HG03442 (cell line): ENCODE data around the gene ATP2B3.

Experiments used
- ATAC-seq: cut with Tn5 transposase; IDR thresholded peaks from one replicate; pipeline ENCODE4 v1.9.1; 2021; ENCODE audit warnings: mild to moderate bottlenecking, moderate library complexity; ENCODE audit not compliant: unreplicated experiment

The ATP2B3 gene

DNA sequence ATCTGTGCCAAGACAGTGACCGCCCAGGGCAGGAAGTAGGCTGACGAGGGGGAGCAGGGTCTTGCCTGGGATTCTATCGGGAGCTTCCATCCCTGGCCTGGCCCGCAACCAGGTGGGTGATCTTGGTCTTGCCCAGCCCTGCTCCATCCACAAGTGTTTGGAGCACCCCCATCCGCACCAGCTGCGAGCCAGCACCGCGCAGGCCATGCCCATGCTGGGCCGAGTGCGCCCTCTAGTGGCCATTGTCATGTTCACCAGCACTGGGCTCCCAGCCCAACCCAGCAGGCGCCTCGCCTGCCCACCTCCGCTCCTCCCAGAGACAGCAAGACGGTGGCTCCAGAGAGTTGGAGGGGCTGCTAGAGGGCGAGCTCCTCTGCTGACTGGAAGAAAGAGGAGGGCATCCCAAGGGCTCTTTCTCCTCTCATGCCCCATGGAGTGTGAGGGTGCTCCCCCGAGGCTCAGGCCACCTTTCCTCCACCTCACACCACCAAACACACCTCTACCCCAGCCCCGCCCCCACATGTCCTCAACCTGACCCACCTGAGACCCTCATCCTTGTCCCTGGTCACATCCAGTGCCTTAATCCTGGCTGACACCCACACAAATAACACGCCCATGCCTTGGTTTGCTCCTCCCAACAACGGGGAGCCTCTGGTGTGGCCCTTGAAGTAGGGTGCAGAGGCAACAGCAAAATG lies 9.8 kb upstream of the ATP2B3 start:
- ATAC-seq = peak; percentile 81

DNA sequence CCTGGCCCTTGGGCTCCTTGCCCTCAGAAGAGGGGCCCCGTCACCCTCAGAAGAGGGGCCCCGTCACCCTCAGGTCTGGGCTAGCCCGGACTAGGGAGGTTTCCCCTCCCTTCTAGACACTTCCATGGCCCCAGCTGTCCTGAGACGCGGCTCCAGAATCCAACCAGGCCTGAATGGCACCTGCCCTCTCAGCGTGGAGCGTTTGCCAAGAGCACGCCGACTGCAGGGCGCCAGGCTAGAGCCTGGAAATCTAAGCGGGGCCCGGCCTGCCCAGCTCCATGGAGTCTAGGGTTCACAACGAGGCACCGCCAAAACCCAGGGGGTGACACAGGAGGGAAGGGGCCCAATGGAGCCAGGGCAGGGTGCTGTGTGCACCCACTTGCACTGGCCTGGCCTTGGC lies 7.8 kb upstream of the ATP2B3 start:
- ATAC-seq = no peak

DNA sequence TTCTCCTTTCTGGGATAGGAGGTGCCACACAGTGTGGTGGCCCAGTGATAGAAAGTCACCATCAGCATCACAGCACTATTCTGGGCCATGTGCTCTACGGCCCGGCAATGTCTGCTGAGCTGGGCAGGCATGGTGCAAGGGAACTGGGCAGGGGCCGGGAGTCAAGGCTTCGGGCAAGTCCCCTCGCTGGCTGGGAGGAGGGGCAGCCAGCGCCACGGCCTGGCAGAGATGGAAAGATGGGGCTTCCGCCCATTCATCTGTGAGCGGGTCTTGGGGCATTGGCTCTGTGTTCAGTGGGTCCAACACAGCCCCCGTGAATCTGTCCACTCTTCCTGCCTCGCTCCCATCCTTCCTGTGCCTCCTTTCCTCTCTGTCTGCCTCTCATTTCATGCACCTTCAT lies 7.1 kb upstream of the ATP2B3 start:
- ATAC-seq = no peak

DNA sequence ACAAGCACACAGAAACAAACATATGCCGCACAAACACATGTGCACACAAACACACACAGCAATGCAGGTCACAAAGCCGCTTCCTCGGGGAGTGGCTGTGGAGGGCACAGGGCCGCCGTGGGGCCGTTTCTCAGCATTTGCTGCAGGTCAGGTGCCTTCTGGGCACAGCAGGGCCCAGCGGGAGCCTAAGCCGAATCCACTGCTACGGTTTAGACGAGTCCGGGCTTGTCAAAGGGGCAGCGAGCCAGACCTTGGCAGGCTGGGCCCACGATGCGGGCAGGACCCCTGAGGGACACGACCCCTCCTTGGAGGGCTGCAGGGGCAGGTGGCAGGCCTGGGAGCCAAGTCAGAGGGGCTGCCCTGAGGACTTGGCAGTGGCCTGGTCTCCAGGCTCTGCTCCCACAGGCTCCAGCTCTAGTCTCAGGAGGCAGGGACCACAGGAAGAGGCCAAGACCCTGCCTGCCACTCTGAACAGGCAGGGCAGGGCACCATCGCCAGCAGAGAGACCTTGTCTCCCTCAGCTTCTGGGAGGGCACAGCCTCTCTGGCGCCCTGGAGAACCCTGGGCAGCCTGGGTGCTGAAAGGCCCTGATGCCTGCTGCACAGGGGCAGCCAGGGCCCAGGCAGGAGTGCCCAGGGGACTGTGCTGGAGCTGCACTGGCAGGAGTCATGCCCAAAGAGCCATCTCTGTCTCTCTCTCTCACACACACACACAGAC lies 5.5 kb upstream of the ATP2B3 start:
- no peak for ATAC-seq

DNA sequence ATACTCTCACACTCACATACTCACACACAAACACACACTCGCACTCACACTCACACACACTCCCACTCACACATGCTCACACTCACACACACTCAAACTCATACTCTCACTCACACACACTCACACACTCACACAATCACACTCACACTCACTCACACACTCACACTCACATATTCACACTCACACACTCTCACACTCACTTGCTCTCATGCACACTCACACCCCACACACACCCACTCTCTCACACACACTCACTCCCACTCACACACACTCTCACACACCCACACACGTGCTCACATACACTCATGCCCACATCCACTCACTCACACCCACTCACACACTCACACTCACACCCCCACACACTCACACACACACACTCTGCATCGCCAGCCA lies 4.9 kb upstream of the ATP2B3 start:
- no peak for ATAC-seq

DNA sequence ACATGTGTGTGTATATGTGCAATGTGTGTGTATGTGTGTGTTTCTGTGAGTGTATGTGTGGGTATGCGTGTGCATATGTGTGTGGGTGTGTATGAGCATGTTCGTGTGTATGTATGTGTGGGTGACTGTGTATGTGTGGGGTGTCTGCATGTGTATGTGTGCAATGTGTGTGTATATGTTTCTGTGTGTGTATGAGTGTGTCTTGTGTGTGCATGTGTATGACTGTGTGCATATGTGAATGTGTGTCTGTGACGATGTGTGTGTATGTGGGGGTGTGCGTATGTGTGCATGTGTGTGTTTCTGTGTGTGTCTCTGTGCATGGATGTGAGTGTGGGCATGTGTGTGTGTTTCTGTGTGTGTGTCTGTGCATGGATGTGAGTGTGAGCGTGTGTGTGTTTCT lies 4.2 kb upstream of the ATP2B3 start:
- no peak for ATAC-seq

DNA sequence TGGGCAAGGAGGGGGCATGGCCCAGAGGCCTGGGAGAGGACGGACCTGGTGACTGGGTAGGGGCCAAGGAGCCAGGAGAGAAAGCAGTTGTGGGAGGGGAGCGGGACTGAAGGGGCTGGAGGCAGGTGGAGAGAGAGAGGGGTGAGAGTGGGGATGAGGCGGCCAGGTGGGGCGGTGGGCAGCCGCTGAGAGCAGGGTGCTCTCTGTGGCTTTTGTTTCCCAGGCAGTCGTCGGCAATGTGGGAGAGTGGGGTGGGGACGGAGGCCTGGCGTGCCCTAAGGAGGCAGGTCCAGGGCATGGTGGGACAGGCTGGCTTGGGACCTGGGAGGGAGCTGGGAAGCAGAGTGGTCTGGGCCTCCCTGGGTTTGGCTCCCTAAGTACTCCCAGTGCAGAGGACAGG lies 3.2 kb upstream of the ATP2B3 start:
- ATAC-seq = no peak

DNA sequence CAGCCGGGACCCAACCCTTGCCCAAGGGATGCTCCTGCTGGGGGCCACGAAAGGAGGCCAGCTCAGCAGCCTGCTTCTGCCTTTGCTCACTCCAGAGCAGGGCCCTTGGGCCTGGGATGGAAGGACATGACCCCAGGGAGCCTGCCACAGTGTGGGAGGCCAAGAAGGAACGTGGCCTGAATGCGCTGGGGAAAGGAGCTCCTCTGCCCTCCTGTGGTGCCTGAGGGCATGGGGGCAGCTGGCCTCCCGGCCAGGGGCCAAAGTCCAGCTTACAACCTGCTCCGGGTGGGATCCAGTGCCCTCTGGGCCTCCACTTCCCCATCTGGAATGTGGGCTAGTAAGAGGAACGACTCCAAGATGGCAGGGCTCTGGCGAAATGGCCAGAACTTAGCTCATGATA lies 2.0 kb upstream of the ATP2B3 start:
- no peak for ATAC-seq

DNA sequence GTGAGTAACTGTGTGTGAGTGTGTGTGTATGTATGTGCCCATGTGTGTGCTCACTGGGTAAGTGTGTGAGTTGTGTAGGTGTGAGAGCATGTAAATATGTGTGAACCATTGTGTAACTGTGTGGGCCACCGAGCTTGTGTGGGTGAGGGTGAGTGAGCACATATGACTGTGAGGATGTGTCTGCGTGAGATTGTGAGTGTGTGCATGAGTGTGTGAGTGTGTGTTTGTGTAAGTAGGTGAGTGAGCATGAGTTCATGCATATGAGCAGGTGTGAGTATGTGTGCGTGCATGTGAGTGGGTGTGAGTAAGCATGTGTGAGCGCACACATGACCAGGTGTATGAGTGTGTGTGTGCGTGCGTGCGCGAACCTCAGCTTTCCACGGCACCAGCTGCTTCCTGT lies 1.4 kb upstream of the ATP2B3 start:
- no peak for ATAC-seq

DNA sequence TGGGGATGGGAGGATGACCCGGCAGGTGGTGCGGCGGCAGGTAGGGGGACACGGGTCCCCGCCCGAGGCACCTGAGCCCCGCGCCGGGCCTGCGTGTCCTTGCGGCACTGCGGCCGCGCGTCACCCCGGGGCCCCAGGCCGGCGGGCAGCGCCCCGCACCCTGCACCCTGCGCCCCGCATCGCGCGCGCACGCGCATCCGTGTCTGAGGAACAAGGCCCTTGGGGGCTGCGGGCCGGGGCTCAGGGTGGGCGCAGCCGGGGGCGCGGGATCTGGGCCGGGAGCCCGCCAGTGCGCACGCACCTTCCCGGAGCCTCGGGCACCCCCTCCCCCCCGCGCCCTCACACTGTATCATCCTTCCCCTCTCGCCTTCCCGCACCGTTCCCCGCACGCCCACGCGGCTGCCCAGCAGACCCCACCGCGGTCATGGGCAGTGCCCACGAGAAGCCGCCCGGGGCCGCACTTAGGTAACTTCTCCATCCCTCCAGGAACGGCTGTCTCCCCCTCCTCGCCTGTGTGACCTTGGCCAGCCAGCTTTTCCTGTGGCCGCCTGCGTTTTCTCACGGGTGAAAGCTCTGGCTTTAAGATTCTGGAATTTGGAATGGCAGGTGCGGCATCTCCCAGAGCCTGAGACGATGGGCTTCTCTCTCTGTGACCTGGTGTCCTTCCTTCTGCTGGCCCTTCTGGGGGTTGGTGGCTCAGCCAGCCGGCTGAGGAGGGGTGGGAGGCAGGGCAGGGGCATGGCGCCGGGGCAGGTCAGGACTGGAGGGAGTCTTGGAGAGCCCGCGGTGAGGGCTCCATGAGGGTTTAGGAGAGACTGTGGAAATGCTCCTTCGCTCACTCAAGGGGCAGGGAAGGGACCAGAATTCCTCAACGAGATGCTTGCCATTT lies 748 bp downstream of the ATP2B3 start:
- ATAC-seq = no peak

DNA sequence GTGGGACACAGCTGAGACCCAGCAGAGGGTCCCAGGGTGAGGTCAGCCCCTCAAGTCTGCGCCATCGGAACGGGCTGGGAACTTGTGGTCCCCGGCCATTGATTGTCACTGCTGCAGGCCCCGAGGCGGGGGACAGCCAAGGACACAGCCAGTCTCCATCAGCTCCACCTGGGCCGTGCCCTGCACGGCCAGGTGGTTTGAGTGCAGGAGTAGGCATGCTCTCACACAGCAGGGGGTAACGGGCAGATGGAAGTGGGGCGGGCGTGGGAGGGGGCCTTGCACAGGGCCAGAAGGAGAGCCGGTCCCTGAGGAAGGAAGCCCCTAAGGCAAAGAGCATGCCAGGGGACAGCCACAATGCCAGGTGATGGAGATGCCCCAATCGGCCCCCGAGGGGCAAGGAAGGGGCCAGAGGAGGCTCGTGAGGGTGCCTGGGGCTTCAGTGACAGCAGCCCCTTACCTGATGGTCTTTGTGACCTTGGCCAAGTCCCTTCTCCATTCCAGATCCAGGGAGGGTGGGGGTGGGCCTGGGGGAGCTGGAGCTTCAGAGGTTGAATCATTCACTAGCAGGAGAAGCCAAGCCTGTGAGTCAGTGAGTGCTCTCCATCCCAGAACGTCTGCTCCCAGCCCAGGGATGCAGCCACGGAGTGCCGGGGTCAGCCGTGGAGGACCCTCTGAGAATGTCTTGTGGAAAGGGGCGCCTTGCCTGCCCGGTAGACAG lies 2.3 kb downstream of the ATP2B3 start:
- no peak for ATAC-seq

DNA sequence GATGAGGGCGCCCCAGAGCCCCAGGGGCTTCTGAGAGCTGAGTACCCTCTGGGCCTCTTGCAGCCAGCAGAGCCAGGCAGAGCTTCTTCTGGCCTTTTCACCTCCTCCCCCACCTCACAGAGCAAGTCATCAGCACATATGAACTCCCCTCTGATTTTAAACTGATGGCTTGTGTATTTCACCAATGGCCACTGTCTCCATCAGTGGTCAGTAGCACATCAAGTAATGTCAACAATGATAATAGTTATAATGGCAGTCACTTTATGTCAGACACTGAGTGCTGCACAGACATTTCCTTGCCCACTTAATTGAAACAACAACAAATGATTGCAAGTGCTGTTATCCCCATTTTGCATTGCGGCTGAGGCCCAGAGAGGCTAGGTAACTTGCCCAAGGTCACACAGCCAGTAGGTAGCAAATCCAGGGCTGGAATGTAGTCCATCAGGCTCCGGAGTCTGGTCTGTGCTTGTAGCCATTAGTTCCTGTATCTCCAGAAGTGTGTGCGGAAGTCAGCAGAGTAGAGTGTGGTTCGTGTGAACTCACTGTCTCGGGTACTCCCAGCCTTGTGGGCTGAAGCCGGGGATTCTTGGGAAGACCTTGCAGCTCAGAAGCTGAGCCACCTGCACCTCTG lies 3.0 kb downstream of the ATP2B3 start:
- ATAC-seq = no peak

DNA sequence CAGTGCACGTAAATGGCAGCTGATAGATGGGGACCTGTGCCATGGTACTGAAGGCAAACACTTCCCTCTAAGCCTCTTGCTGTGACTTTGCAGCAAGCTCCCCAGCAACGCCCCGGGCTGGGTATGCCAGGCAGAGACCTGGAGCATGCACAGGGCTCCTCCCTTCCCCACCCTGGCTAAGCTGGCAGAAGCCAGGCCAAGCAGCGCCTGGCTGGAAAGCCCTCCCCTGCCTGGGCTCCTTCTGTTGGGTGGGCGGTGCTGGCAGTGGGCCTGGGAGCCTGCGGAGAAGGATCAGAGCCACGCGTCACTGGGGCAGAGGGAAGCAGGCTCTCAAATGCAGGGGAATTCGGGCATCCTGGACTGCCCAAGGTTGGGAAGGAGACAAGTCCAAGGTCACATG lies 3.6 kb downstream of the ATP2B3 start:
- ATAC-seq = no peak

DNA sequence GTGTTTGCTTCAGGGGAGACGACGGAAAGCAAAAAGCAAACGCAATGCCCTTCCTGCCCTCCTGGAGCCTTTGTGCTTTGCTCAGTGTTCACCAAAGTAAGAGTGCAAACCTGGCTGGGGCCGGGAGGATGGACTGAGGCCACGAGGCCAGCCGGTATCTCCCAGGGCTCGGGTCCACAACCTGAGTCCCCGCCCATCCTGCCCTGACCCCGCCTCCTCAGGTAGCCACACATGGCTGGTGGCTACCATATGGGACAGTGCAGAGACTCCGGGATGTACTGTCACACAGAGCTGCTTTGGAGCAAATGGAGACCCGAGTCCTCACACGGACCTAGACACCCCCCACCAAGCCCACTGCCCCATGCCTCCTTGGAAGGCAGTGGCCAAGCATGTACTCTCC lies 4.8 kb downstream of the ATP2B3 start:
- no peak for ATAC-seq

DNA sequence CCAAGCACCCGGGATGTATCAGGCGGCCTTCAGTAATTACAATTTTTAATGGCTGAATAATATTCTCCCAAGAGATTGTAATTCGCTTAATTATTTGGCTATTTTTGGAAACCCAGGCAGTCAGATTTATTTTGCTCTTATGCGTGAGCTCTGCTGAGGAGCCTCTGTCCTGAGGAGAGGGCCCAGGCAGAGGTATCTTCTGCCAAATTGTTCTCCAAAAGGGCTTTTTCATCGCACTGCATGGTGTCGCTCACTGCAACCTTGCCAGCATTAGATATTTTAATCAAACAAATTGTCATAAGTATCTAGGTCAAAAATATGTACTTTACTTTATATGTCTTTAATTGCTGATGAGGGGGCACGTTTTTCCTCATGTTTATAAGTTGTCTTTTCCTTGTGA lies 5.8 kb downstream of the ATP2B3 start:
- no peak for ATAC-seq

DNA sequence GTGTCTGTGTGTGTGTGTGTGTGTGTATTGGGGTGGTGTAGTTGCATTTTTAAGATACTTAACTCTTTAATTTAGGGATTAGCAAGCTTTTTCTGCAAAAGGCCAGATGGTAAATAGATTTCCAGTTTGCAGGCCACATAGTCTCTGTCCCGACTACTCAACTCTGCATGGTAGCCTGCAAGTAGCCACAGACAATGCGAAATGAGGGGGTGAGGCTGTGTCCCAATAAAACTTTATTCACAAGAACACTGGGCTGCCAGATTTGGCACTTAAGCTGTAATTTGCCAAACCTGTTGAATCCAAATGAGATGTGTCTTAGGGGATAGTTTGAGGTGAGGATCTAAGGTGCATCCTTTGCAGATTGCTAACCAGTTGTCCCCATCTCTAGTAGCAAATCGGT lies 6.8 kb downstream of the ATP2B3 start:
- no peak for ATAC-seq

DNA sequence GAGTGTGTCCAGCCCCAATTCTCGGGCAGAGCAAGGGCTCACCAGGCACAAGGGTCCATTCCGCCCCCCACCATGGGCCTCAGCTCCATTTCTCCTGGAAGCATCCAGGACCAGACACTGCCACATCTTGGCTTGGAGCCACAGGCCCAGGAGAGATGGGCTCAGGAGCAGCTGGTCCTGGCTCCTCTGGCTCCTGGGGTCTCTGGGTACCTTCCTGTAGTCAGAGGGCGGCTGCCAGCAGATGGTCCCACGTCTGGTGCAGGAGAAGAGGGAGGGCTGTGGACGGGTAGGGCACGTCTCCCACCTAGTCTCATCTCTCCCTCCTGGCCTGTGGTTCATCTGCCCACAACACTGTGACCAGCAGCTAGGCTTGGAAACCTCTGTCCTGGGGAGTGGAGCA lies 8.0 kb downstream of the ATP2B3 start:
- ATAC-seq = no peak

DNA sequence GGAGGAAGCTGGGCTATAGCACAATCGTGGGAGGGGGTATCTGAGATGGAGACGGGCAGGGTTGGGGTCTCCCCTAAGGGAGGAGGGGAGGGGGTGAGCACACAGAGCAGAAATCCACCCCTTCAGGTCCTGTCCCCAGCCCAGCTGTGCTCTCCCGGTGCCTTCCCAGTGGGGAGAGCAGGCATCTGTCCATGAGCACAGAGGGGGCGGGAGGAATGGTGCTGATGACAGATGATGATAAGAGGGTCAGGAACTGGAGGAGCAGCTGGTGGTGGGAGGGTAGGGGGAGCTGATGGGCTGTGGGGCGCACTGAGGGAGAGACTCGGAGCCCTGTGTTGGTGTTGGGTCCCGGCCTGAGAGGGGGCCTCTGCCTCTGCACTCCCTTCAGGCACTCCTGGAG lies 8.6 kb downstream of the ATP2B3 start:
- ATAC-seq = no peak

DNA sequence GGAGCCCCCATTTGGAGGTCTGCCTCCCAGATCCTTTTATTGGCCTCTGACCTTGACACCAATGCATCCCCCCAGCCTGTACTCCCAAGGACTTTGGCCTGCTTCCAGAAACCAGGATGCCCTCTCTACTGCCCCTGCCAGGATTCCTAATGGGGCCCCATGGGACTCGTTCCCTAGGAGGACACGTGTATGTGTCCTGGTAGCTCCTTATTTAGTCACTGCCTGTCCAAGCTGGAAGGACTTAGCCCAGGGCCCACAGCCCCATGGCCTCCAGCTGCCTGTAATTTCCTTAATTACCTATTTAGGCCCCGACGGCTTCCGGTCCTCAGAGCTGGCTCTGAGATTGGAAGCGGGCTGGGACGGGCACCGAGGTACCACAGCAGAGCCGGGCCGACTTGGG lies 9.4 kb downstream of the ATP2B3 start:
- no peak for ATAC-seq

DNA sequence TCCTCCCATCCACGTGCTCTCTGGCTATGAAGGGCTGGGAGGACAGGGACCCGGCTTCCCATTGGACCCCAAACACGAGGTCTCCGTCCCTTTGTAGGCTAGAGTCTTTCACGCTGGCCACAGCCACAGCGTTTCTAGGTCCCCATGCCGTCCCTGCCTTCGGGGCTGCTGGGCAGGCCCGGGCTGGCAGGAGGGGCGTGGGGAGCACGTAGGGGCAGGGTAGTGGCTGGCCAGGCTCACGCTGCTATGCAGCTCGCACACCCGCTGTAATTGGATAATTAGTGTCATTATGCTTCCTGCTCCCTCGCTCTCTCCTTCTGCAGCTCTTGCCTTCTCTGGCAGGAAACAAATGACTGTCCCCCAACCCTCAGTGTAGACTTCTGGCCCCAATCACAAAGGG lies 9.8 kb downstream of the ATP2B3 start:
- ATAC-seq = no peak
